HCT116 (cell line): ENCODE data around the gene NAT9. TPM values are rescaled to one million over a fixed set of nuclear protein-coding genes. Genes with fewer than 3 reads are reported as not detected.

Source experiments
- ATAC-seq: fragments of 200-7000 bp; cut with Tn5 transposase; 2 replicates; pipeline ENCODE4 v1.9.1; 2020; ENCODE audit warnings: mild to moderate bottlenecking, moderate library complexity
- BruUV-seq: library from RNA; stranded (reverse); fragments of 400-500 nt; replicated peaks from 2 replicates; lab custom pipeline; 2021; lab: Mats Ljungman, UMichigan
- CTCF ChIA-PET: fragments of 300-600 bp; sonication (Branson Sonifier 250); formaldehyde crosslinking; loops from one replicate; lab custom pipeline; 2021; ENCODE audit warnings: antibody characterized with exemption; lab: Charles Lee
- POLR2A ChIA-PET: fragments of 300-600, 350-600 bp; sonication (Branson Sonifier 250); formaldehyde crosslinking; loops from one replicate; lab custom pipeline; 2021; ENCODE audit warnings: antibody characterized with exemption; lab: Charles Lee
- RAD21 ChIA-PET, 2 experiments: fragments of 300-600 bp; sonication (Branson Sonifier 250); formaldehyde crosslinking; loops; one replicate each; lab custom pipeline; 2023; ENCODE audit warnings: low total read pairs in 2 of 2; ENCODE audit not compliant: uncharacterized antibody in 2 of 2, unreplicated experiment in 2 of 2, low non-redundant PET in 1 of 2; lab: Charles Lee
- DNase-seq: peaks from one replicate; pipeline ENCODE4 v3.0.0-alpha.2; 2010; ENCODE audit warnings: low read depth, low spot score
- H2AFZ ChIP-seq: fragments of 200-600 bp; shearing (Covaris generic), sonication (generic); 2 replicates; pipeline ENCODE4 v1.6.1; 2017; ENCODE audit warnings: low read depth, mixed run types, mixed read lengths, antibody characterized with exemption, low read length; ENCODE audit not compliant: poor library complexity, severe bottlenecking
- H3K27ac ChIP-seq: 2 replicates; pipeline ENCODE4 v1.5.1; 2012; ENCODE audit warnings: low read depth, low read length
- H3K27me3 ChIP-seq: fragments of 200-600 bp; sonication (generic); 2 replicates; pipeline ENCODE4 v1.6.1; 2016; ENCODE audit warnings: mixed run types, low read length, mixed read lengths; ENCODE audit not compliant: insufficient read depth
- H3K36me3 ChIP-seq, 2 experiments: fragments of 200-500 bp in 1 of 2; fragments of 200-600 bp in 1 of 2; sonication (Bioruptor generic) in 1 of 2; sonication (generic) in 1 of 2; 2 replicates each; pipeline versions ENCODE4 v1.5.1 to v1.6.1; 2014 to 2016; ENCODE audit warnings: low read length in 2 of 2, inconsistent platforms in 1 of 2, mixed read lengths in 1 of 2, mixed run types in 1 of 2; ENCODE audit not compliant: insufficient read depth in 2 of 2, control insufficient read depth in 1 of 2
- H3K4me1 ChIP-seq, 2 experiments: fragments of 200-600 bp in 1 of 2; sonication (generic) in 1 of 2; 2 replicates each; pipeline versions ENCODE4 v1.5.1 to v1.6.1; 2012 to 2017; ENCODE audit warnings: low read length in 2 of 2, inconsistent platforms in 1 of 2, mild to moderate bottlenecking in 1 of 2, mixed read lengths in 1 of 2, mixed run types in 1 of 2, moderate library complexity in 1 of 2; ENCODE audit not compliant: insufficient read depth in 2 of 2, control insufficient read depth in 1 of 2
- H3K4me2 ChIP-seq: fragments of 200-600 bp; sonication (generic); 2 replicates; pipeline ENCODE4 v1.6.1; 2017; ENCODE audit warnings: mixed run types, low read length, mixed read lengths
- H3K4me3 ChIP-seq, 2 experiments: fragments of 200-600 bp in 1 of 2; sonication (generic) in 1 of 2; replicated peaks in 1 of 2; 2 replicates each; pipeline ENCODE4 v1.5.1; 2011 to 2016; ENCODE audit warnings: low read length in 2 of 2, control low read depth in 1 of 2, low read depth in 1 of 2, mild to moderate bottlenecking in 1 of 2, mixed read lengths in 1 of 2, mixed run types in 1 of 2
- H3K79me2 ChIP-seq: fragments of 200-600 bp; sonication (generic); 2 replicates; pipeline ENCODE4 v1.6.1; 2017; ENCODE audit warnings: mild to moderate bottlenecking, mixed run types, low read length, moderate library complexity, mixed read lengths; ENCODE audit not compliant: insufficient read depth
- H3K9ac ChIP-seq: fragments of 200-600 bp; sonication (generic); 2 replicates; pipeline ENCODE4 v1.6.1; 2016; ENCODE audit warnings: low read length, mixed read lengths
- H3K9me2 ChIP-seq: fragments of 200-600 bp; sonication (generic), shearing (Covaris generic); 2 replicates; pipeline ENCODE4 v1.6.1; 2017; ENCODE audit warnings: mixed run types, mild to moderate bottlenecking, moderate library complexity; ENCODE audit not compliant: insufficient read depth
- H3K9me3 ChIP-seq, 2 experiments: fragments of 200-500 bp in 1 of 2; fragments of 200-600 bp in 1 of 2; sonication (Bioruptor generic) in 1 of 2; sonication (generic) in 1 of 2; 2 replicates each; pipeline ENCODE4 v1.6.1; 2014 to 2017; ENCODE audit warnings: low read length in 2 of 2, mixed read lengths in 2 of 2, inconsistent platforms in 1 of 2, low read depth in 1 of 2, mild to moderate bottlenecking in 1 of 2, mixed run types in 1 of 2, moderate library complexity in 1 of 2; ENCODE audit not compliant: control insufficient read depth in 1 of 2, insufficient read depth in 1 of 2
- H4K20me1 ChIP-seq: fragments of 200-600 bp; sonication (generic), shearing (Covaris generic); 2 replicates; pipeline ENCODE4 v1.6.1; 2017; ENCODE audit warnings: mixed run types, mild to moderate bottlenecking, moderate library complexity; ENCODE audit not compliant: insufficient read depth
- EGR1 ChIP-seq: IDR thresholded peaks from 2 replicates; pipeline ENCODE4 v1.6.1; 2012; ENCODE audit warnings: low read depth
- ELF1 ChIP-seq: IDR thresholded peaks from 2 replicates; pipeline ENCODE4 v1.6.1; 2012; ENCODE audit warnings: low read depth, borderline replicate concordance
- JUND ChIP-seq: IDR thresholded peaks from 2 replicates; pipeline ENCODE4 v1.6.1; 2012
- POLR2A ChIP-seq: IDR thresholded peaks from 2 replicates; pipeline ENCODE4 v1.7.0; 2011; ENCODE audit warnings: borderline replicate concordance; ENCODE audit not compliant: insufficient read depth, insufficient read length; ENCODE audit errors: extremely low read depth
- POLR2AphosphoS5 ChIP-seq: IDR thresholded peaks from 2 replicates; pipeline ENCODE4 v1.6.1; 2011; ENCODE audit warnings: mild to moderate bottlenecking, low read depth, low read length, moderate library complexity
- RAD21 ChIP-seq: IDR thresholded peaks from 2 replicates; pipeline ENCODE4 v1.6.1; 2012; ENCODE audit warnings: low read depth, mild to moderate bottlenecking
- SIN3A ChIP-seq: IDR thresholded peaks from 2 replicates; pipeline ENCODE4 v1.6.1; 2012; ENCODE audit warnings: low read depth
- SP1 ChIP-seq: IDR thresholded peaks from 2 replicates; pipeline ENCODE4 v1.6.1; 2012; ENCODE audit warnings: low read depth
- TCF7L2 ChIP-seq: IDR thresholded peaks from 2 replicates; pipeline ENCODE4 v1.7.0; 2011; ENCODE audit warnings: borderline replicate concordance, inconsistent platforms; ENCODE audit not compliant: insufficient read depth, insufficient read length; ENCODE audit errors: extremely low read depth
- YY1 ChIP-seq: IDR thresholded peaks from 2 replicates; pipeline ENCODE4 v1.6.1; 2011; ENCODE audit warnings: low read length, low read depth, moderate library complexity, mild to moderate bottlenecking; ENCODE audit not compliant: insufficient replicate concordance; ENCODE audit errors: extremely low read depth
- ZFX ChIP-seq: fragments of 450-650 bp; IDR thresholded peaks from 2 replicates; pipeline ENCODE4 v1.6.1; 2017
- ZNF274 ChIP-seq: fragments of 200-500 bp; sonication (Bioruptor generic); IDR thresholded peaks from 2 replicates; pipeline ENCODE4 v1.6.1; 2014; ENCODE audit warnings: mild to moderate bottlenecking, low read depth, low read length, inconsistent platforms
- intact Hi-C: fragments of 100-400 bp; cut with micrococcal nuclease; formaldehyde crosslinking; loops from 2 replicates; pipeline ENCODE4 v1.10.0; 2022
- total RNA-seq: library from RNA; stranded (reverse); gene quantifications from one replicate; pipeline ENCODE4 v1.2.1, GENCODE V29; 2021; ENCODE audit not compliant: unreplicated experiment
- TF ChIP-seq, protein P1 (sequence below), 3 experiments: fragments of 200-600 bp in 1 of 3; sonication (generic) in 1 of 3; IDR thresholded peaks in 2 of 3; conservative IDR thresholded peaks in 1 of 3; 2 replicates each; pipeline ENCODE4 v1.5.1; 2012 to 2017; ENCODE audit warnings: low read depth in 2 of 3, low read length in 2 of 3, antibody characterized with exemption in 1 of 3, borderline replicate concordance in 1 of 3, control low read depth in 1 of 3, mild to moderate bottlenecking in 1 of 3, mixed read lengths in 1 of 3, mixed run types in 1 of 3, moderate library complexity in 1 of 3; ENCODE audit not compliant: insufficient read depth in 1 of 3
- TF ChIP-seq, protein P2 (sequence below): IDR thresholded peaks from 2 replicates; pipeline ENCODE4 v1.6.1; 2012

The NAT9 gene
- total RNA-seq, 1 experiment from 2014 or later: 88.7 TPM

DNA sequence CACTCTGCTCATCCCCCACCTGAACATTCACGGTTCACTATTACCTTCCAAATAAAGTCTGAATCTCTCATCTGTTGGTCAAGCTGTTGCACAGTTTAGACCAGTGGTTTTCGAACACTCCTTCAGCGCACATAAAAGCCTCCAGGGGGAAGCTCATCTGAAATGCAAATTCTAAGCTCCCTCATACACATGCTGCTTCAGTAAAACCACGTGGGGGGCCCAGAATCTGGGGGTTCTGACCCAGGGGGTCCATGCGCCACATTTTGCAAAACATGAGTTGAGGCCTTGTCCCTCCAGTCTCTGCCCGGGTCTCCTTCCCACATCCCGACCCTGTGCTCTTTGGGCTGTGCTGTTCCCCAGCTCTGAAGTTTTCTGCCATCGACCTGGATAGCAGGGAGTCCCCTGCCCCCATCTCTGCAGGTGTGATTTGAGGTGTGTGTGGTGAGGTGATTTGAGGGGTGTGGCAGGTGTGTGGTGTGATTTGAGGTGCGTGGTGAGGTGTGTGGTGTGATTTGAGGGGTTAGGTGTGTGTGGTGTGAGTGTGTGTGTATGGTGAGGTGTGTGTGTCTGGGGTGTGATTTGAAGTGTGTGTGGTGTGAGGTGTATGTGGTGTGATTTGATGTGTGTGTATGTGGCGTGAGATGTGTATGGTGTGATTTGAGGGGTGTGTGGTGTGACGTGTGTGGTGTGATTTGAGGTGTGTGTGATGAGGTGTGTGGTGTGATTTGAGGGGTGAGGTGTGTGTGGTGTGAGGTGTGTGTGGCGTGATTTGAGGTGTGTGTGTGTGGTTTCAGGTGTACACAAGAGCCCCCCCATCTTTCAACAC is 43.9 kb downstream of the NAT9 start:
- Histone ChIP-seq H3K4me3 (no peak overlapping the region), H3K4me2 (no peak overlapping the region), H3K4me1 (peaks cover 8 to 12% of the 10 kb centered on the region in 2 experiments; a peak in 3 of 4 replicates), H3K9me2 (no peaks in the 10 kb centered on the region), H3K27me3 (no peaks in the 10 kb centered on the region), H2AFZ (no peak overlapping the region), H3K27ac (no peak overlapping the region), H3K36me3 (no peaks in the 10 kb centered on the region), H3K79me2 (no peaks in the 10 kb centered on the region), H3K9ac (no peak overlapping the region), H4K20me1 (no peaks in the 10 kb centered on the region), H3K9me3 (peaks cover 0 to 5% of the 10 kb centered on the region in 2 experiments; a peak in 1 of 4 replicates)
- RAD21 ChIA-PET: no interaction called here
- ATAC-seq: no peak
- CTCF ChIA-PET: no interaction called here
- intact Hi-C loops: no loop called here
- TF ChIP-seq JUND (no peak), EGR1 (no peak), POLR2AphosphoS5 (no peak), ZFX (no peak)
- TF ChIP-seq, protein P1, sequence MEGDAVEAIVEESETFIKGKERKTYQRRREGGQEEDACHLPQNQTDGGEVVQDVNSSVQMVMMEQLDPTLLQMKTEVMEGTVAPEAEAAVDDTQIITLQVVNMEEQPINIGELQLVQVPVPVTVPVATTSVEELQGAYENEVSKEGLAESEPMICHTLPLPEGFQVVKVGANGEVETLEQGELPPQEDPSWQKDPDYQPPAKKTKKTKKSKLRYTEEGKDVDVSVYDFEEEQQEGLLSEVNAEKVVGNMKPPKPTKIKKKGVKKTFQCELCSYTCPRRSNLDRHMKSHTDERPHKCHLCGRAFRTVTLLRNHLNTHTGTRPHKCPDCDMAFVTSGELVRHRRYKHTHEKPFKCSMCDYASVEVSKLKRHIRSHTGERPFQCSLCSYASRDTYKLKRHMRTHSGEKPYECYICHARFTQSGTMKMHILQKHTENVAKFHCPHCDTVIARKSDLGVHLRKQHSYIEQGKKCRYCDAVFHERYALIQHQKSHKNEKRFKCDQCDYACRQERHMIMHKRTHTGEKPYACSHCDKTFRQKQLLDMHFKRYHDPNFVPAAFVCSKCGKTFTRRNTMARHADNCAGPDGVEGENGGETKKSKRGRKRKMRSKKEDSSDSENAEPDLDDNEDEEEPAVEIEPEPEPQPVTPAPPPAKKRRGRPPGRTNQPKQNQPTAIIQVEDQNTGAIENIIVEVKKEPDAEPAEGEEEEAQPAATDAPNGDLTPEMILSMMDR (IDR thresholded peaks at IDR 0.05 in 2 of 3, conservative IDR thresholded peaks at IDR 0.05 in 1 of 3; ENCODE audit: borderline replicate concordance in 1 of 3, insufficient read depth in 1 of 3, low read depth in 2 of 3, low read length in 2 of 3): no peak
- POLR2A ChIA-PET: no interaction called here
- no TSS peak for BruUV-seq
- DNase-seq: no peak

DNA sequence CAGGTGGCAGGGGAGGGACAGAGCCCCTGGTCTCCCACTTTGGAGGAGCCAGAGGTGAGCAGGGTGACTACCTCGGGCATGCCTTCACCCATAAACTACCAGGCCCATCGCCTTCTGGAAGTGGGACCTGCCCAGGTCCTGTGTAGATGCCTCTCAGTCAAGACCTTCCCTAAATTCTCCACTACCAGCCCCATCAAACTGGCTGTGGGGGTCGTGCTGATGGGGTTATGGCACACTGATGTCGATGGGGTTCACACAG is 44.9 kb downstream of the NAT9 start:
- Histone ChIP-seq H3K27me3 (no peaks in the 10 kb centered on the region), H4K20me1 (no peaks in the 10 kb centered on the region), H3K36me3 (no peaks in the 10 kb centered on the region), H3K9ac (no peak overlapping the region), H3K9me2 (no peaks in the 10 kb centered on the region), H2AFZ (no peak overlapping the region), H3K4me1 (peaks cover 3 to 4% of the 10 kb centered on the region in 2 experiments; a peak in 3 of 4 replicates), H3K4me2 (no peak overlapping the region), H3K27ac (no peak overlapping the region), H3K79me2 (no peaks in the 10 kb centered on the region), H3K4me3 (no peak overlapping the region), H3K9me3 (peaks cover 0 to 5% of the 10 kb centered on the region in 2 experiments; a peak in 1 of 4 replicates)
- TF ChIP-seq ELF1: no peak
- TF ChIP-seq YY1: no peak
- TF ChIP-seq SP1: no peak
- TF ChIP-seq ZNF274: no peak
- TF ChIP-seq POLR2A: no peak
- TF ChIP-seq RAD21: no peak
- TF ChIP-seq SIN3A: no peak
- TF ChIP-seq TCF7L2: no peak
- TF ChIP-seq, protein P2, sequence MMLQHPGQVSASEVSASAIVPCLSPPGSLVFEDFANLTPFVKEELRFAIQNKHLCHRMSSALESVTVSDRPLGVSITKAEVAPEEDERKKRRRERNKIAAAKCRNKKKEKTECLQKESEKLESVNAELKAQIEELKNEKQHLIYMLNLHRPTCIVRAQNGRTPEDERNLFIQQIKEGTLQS: no peak
- intact Hi-C loops: no loop called here
- DNase-seq (no peak), ATAC-seq (no peak)
- RAD21 ChIA-PET: no interaction called here
- POLR2A ChIA-PET: no interaction called here
- BruUV-seq: no TSS peak
- CTCF ChIA-PET: no interaction called here
